IMR-90 (cell line): ENCODE data around the gene SCGB1A1. TPM values are rescaled to one million over a fixed set of nuclear protein-coding genes. Genes with fewer than 3 reads are reported as not detected.

ENCODE experiments used
- ATAC-seq: fragments of 200-7000 bp; cut with Tn5 transposase; 2 replicates; pipeline ENCODE4 v1.9.1; 2020; ENCODE audit warnings: low read depth, mild to moderate bottlenecking, moderate library complexity
- BruUV-seq: library from RNA; stranded (reverse); fragments of 400-500 nt; replicated peaks from 2 replicates; lab custom pipeline; 2021; lab: Mats Ljungman, UMichigan
- CTCF ChIA-PET: fragments of 300-600 bp; formaldehyde crosslinking; extraction: SDS; loops from one replicate; lab custom pipeline; 2021; ENCODE audit warnings: antibody characterized with exemption; lab: Yijun Ruan, JAX
- POLR2A ChIA-PET: fragments of 300-600 bp; sonication (Branson Sonifier 250); formaldehyde crosslinking; loops from one replicate; lab custom pipeline; 2022; ENCODE audit warnings: antibody characterized with exemption; ENCODE audit not compliant: unreplicated experiment; lab: Charles Lee
- DNase-seq: peaks from one replicate; pipeline ENCODE4 v3.0.0; 2013
- H2AFZ ChIP-seq: replicated peaks from 2 replicates; pipeline ENCODE3; 2013; ENCODE audit warnings: low read length, mild to moderate bottlenecking; ENCODE audit not compliant: poor library complexity
- H2AK5ac ChIP-seq: 2 replicates; pipeline ENCODE4 v1.6.1; 2013; ENCODE audit warnings: low read depth, low read length, inconsistent platforms
- H2AK9ac ChIP-seq: replicated peaks from 2 replicates; pipeline ENCODE3; 2013; ENCODE audit warnings: mild to moderate bottlenecking, low read depth, low read length, moderate library complexity; ENCODE audit not compliant: poor library complexity
- H2BK120ac ChIP-seq: 2 replicates; pipeline ENCODE4 v1.6.1; 2013; ENCODE audit warnings: low read depth, low read length, inconsistent platforms
- H2BK15ac ChIP-seq: 3 replicates; pipeline ENCODE4 v1.6.1; 2013; ENCODE audit warnings: low read depth, low read length, inconsistent platforms
- H2BK20ac ChIP-seq: 2 replicates; pipeline ENCODE4 v1.6.1; 2013; ENCODE audit warnings: low read depth, mild to moderate bottlenecking, inconsistent platforms, low read length, moderate library complexity
- H2BK5ac ChIP-seq: 2 replicates; pipeline ENCODE4 v1.6.1; 2013; ENCODE audit warnings: mild to moderate bottlenecking, low read depth, low read length, inconsistent platforms; ENCODE audit not compliant: poor library complexity, severe bottlenecking
- H3K14ac ChIP-seq: replicated peaks from 2 replicates; pipeline ENCODE4 v1.6.1; 2013; ENCODE audit warnings: low read depth, low read length, inconsistent platforms
- H3K18ac ChIP-seq: 2 replicates; pipeline ENCODE4 v1.6.1; 2013; ENCODE audit warnings: low read depth, low read length, control low read depth
- H3K23ac ChIP-seq: 2 replicates; pipeline ENCODE4 v1.6.1; 2013; ENCODE audit warnings: low read depth, low read length, inconsistent platforms
- H3K27ac ChIP-seq: 2 replicates; pipeline ENCODE4 v1.5.1; 2013; ENCODE audit warnings: mild to moderate bottlenecking, control low read depth, low read length; ENCODE audit not compliant: insufficient read depth
- H3K27me3 ChIP-seq: 2 replicates; pipeline ENCODE4 v1.6.1; 2013; ENCODE audit warnings: low read length; ENCODE audit not compliant: control insufficient read depth, insufficient read depth
- H3K36me3 ChIP-seq: 2 replicates; pipeline ENCODE4 v1.6.1; 2013; ENCODE audit warnings: low read length, mixed read lengths; ENCODE audit not compliant: control insufficient read depth, insufficient read depth
- H3K4ac ChIP-seq: 2 replicates; pipeline ENCODE4 v1.6.1; 2013; ENCODE audit warnings: low read depth, low read length, inconsistent platforms
- H3K4me1 ChIP-seq: 2 replicates; pipeline ENCODE4 v1.6.1; 2013; ENCODE audit warnings: low read length, mixed read lengths; ENCODE audit not compliant: control insufficient read depth, insufficient read depth
- H3K4me2 ChIP-seq: 2 replicates; pipeline ENCODE4 v1.6.1; 2013; ENCODE audit warnings: low read depth, mild to moderate bottlenecking, control low read depth, low read length, moderate library complexity
- H3K4me3 ChIP-seq: 2 replicates; pipeline ENCODE4 v1.5.1; 2013; ENCODE audit warnings: low read depth, mild to moderate bottlenecking, control low read depth, low read length, moderate library complexity; ENCODE audit not compliant: insufficient read depth
- H3K56ac ChIP-seq: 2 replicates; pipeline ENCODE4 v1.6.1; 2013; ENCODE audit warnings: low read length, inconsistent platforms; ENCODE audit not compliant: insufficient read depth; ENCODE audit errors: extremely low read depth
- H3K79me1 ChIP-seq, 2 experiments: 2 replicates each; pipeline ENCODE4 v1.6.1; 2013; ENCODE audit warnings: low read length in 2 of 2, inconsistent platforms in 1 of 2, low read depth in 1 of 2
- H3K9ac ChIP-seq: 2 replicates; pipeline ENCODE4 v1.6.1; 2013; ENCODE audit warnings: low read depth, low read length, control low read depth
- H3K9me1 ChIP-seq: 2 replicates; pipeline ENCODE4 v1.6.1; 2013; ENCODE audit warnings: low read length, inconsistent platforms; ENCODE audit not compliant: insufficient read depth
- H3K9me3 ChIP-seq: 2 replicates; pipeline ENCODE4 v1.6.1; 2013; ENCODE audit warnings: low read length; ENCODE audit not compliant: control insufficient read depth, insufficient read depth
- H4K20me1 ChIP-seq: 2 replicates; pipeline ENCODE4 v1.6.1; 2013; ENCODE audit warnings: low read length, inconsistent platforms; ENCODE audit not compliant: insufficient read depth
- H4K5ac ChIP-seq: 2 replicates; pipeline ENCODE4 v1.6.1; 2013; ENCODE audit warnings: mild to moderate bottlenecking, low read depth, low read length, control low read depth
- H4K8ac ChIP-seq, 2 experiments: 2 replicates each; pipeline ENCODE4 v1.6.1; 2013; ENCODE audit warnings: low read depth in 2 of 2, low read length in 2 of 2, control low read depth in 1 of 2, inconsistent platforms in 1 of 2
- H4K91ac ChIP-seq: 2 replicates; pipeline ENCODE4 v1.6.1; 2013; ENCODE audit warnings: low read depth, low read length, inconsistent platforms; ENCODE audit not compliant: insufficient read depth
- BHLHE40 ChIP-seq: fragments of 150-350 bp; IDR thresholded peaks from 2 replicates; pipeline ENCODE4 v1.6.1; 2016; ENCODE audit warnings: mild to moderate bottlenecking, low read depth, low read length
- CEBPB ChIP-seq: IDR thresholded peaks from 2 replicates; pipeline ENCODE4 v1.6.1; 2012; ENCODE audit warnings: low read depth, low read length, improper control_type of control experiment
- CHD1 ChIP-seq: IDR thresholded peaks from 2 replicates; pipeline ENCODE4 v1.6.1; 2012; ENCODE audit warnings: low read depth, low read length, improper control_type of control experiment
- MAFK ChIP-seq: IDR thresholded peaks from 2 replicates; pipeline ENCODE4 v1.6.1; 2012; ENCODE audit warnings: low read depth, low read length, improper control_type of control experiment
- MAZ ChIP-seq: IDR thresholded peaks from 2 replicates; pipeline ENCODE4 v1.6.1; 2012; ENCODE audit warnings: low read depth, mild to moderate bottlenecking, low read length, improper control_type of control experiment, moderate library complexity, borderline replicate concordance
- MXI1 ChIP-seq: IDR thresholded peaks from 2 replicates; pipeline ENCODE4 v1.6.1; 2012; ENCODE audit warnings: low read depth, mild to moderate bottlenecking, low read length, moderate library complexity, borderline replicate concordance
- NFE2L2 ChIP-seq: fragments of 150-350 bp; IDR thresholded peaks from 2 replicates; pipeline ENCODE4 v1.6.1; 2016; ENCODE audit warnings: low read depth, mild to moderate bottlenecking, low read length
- POLR2A ChIP-seq: IDR thresholded peaks from 2 replicates; pipeline ENCODE4 v1.6.1; 2012; ENCODE audit warnings: mild to moderate bottlenecking, low read depth, low read length
- RCOR1 ChIP-seq: IDR thresholded peaks from 2 replicates; pipeline ENCODE4 v1.6.1; 2012; ENCODE audit warnings: mild to moderate bottlenecking, low read length, improper control_type of control experiment; ENCODE audit not compliant: insufficient replicate concordance
- RFX5 ChIP-seq: IDR thresholded peaks from 2 replicates; pipeline ENCODE4 v1.8.0; 2012; ENCODE audit warnings: low read depth, mild to moderate bottlenecking, low read length, moderate library complexity
- SMC3 ChIP-seq: fragments of 150-350 bp; IDR thresholded peaks from 2 replicates; pipeline ENCODE4 v1.6.1; 2016; ENCODE audit warnings: low read depth, mild to moderate bottlenecking, antibody characterized with exemption, low read length, moderate library complexity
- USF2 ChIP-seq: fragments of 150-350 bp; IDR thresholded peaks from 2 replicates; pipeline ENCODE4 v1.6.1; 2017; ENCODE audit warnings: mild to moderate bottlenecking, antibody characterized with exemption, low read length, low read depth
- WGBS, 2 experiments: methylation state at CpG; one replicate each; pipeline versions ENCODE4 v1.1.5 to v1.1.7; 2013; ENCODE audit warnings: missing lambda C conversion rate in 2 of 2; ENCODE audit not compliant: insufficient read length in 1 of 2; ENCODE audit errors: extremely low coverage in 2 of 2; 5-methylcytosine and 5-hydroxymethylcytosine counted together
- dilution Hi-C: fragments of 300-500 bp; cut with HindIII; formaldehyde crosslinking; loops from one replicate; pipeline ENCODE4 v1.14.3; 2018; ENCODE audit warnings: low sequenced_read_pairs; ENCODE audit not compliant: unreplicated experiment
- in situ Hi-C: fragments of 300-500 bp; cut with MboI; formaldehyde crosslinking; loops from 3 replicates; pipeline ENCODE4 v1.14.3; 2019; ENCODE audit warnings: low sequenced_read_pairs, inconsistent platforms, mixed read lengths
- intact Hi-C: fragments of 100-400 bp; cut with micrococcal nuclease; formaldehyde crosslinking; loops from 2 replicates; pipeline ENCODE4 v1.10.0; 2022
- polyA plus RNA-seq, 3 experiments: library from polyadenylated mRNA; depleted of rRNA; stranded (reverse); fragments of >200 nt; gene quantifications; 2 replicates each; pipeline ENCODE4 v1.2.3, GENCODE V29; 2012; ENCODE audit warnings: low replicate concordance in 1 of 3
- total RNA-seq: library from RNA; depleted of rRNA; stranded (reverse); fragments of >200 nt; gene quantifications from 2 replicates; pipeline ENCODE4 v1.2.3, GENCODE V29; 2012
- TF ChIP-seq, protein P1 (sequence below): fragments of 150-350 bp; IDR thresholded peaks from 2 replicates; pipeline ENCODE4 v1.6.1; 2016; ENCODE audit warnings: low read depth, mild to moderate bottlenecking, low read length, moderate library complexity, borderline replicate concordance

SCGB1A1 gene
- total and polyA plus RNA-seq, 2 of the 4 experiments (the other 2 are of a cell fraction), result not detected

DNA sequence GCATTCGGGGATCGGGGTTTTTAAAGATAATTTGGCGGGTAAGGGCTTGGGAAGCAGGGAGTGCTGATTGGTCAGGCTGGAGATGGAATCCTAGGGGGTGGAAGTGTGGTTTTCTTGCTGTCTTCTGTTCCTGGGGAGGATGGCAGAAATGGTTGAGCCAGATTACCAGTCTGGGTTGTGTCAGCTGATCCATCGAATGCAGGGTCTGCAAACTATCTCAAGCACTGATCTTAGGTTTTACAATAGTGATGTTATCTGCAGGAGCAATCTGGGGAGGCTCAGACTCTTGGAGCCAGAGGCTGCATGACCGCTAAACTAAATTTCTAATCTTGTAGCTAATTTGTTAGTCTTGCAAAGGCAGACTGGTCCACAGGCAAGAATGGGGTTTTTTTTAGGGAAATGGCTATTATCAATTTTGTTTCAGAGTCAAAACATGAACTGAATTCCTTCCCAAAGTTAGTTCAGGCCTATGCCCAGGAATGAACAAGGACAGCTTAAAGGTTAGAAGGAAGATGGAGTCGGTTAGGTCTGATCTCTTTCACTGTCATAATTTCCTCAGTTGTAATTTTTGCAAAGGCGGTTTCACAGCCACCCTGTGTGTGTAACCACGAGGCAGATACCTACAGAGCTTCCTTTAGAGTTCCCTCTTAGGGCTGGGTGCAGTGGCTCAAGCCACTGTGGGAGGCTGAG is 10.2 kb downstream of the SCGB1A1 start (continued):
- TF ChIP-seq BHLHE40, result no peak

- ATAC-seq, result no peak
- peak overlapping the region; percentile 68 for H2AFZ ChIP-seq
- H3K4me3 ChIP-seq, result no peak overlapping the region
- ChIA-PET CTCF (interaction anchor here (1.3 kb wide), 1 partner anchor 112 kb away, joined by 3 read pairs; no protein-coding TSS in a partner anchor), POLR2A (no interaction called here)
- no peak for DNase-seq
- H4K5ac ChIP-seq, result peak overlapping the region; percentile 82
- no peaks in the 10 kb centered on the region for H3K9me3 ChIP-seq
- peaks cover 34% of the 10 kb centered on the region for H3K4me1 ChIP-seq
- BruUV-seq, result no TSS peak
- H4K91ac ChIP-seq, result peak overlapping the region; percentile 94
- peak overlapping the region; percentile 95 for H3K4ac ChIP-seq
- H2BK5ac ChIP-seq, result peak overlapping the region; percentile 87
- no peak overlapping the region for H3K4me2 ChIP-seq
- peak overlapping the region; percentile 92 for H3K27ac ChIP-seq
- H3K36me3 ChIP-seq, result no peaks in the 10 kb centered on the region
- H3K56ac ChIP-seq, result peak overlapping the region; percentile 65
- peak overlapping the region; percentile 72 for H3K14ac ChIP-seq
- dilution Hi-C loops, result no loop called here
- in situ Hi-C loops, result no loop called here
- peaks cover 28% of the 10 kb centered on the region for H3K9me1 ChIP-seq
- peak overlapping the region; percentile 71 for H2AK5ac ChIP-seq
- peak overlapping the region; percentile 54 to 79 for H4K8ac ChIP-seq
- H2AK9ac ChIP-seq, result peak overlapping the region; percentile 19
- intact Hi-C loops, result loop anchor here (2.0 kb wide), 1 partner anchor 80 kb away; no protein-coding TSS in a partner anchor
- H3K23ac ChIP-seq, result peak overlapping the region; percentile 84
- H3K27me3 ChIP-seq, result no peaks in the 10 kb centered on the region
- peak overlapping the region; percentile 89; the same call in 2 of the 3 replicates for H2BK15ac ChIP-seq
- H4K20me1 ChIP-seq, result no peaks in the 10 kb centered on the region
- peak overlapping the region; percentile 54; the same call in 1 of the 2 replicates for H3K9ac ChIP-seq
- H2BK20ac ChIP-seq, result peak overlapping the region; percentile 95
- peak overlapping the region; percentile 95 for H2BK120ac ChIP-seq
- WGBS, 2 experiments, result 44% methylated on average over 1 of the region's 3 CpGs; no CpG with 5 or more reads in 1 of the 2 experiments
- peak overlapping the region; percentile 95 for H3K18ac ChIP-seq
- peaks cover 0 to 32% of the 10 kb centered on the region in 2 experiments; a peak in 2 of 4 replicates for H3K79me1 ChIP-seq
- no peak for TF ChIP-seq MXI1
- TF ChIP-seq USF2, result no peak
- no peak for TF ChIP-seq NFE2L2
- no peak for TF ChIP-seq SMC3
- TF ChIP-seq MAZ, result no peak
- no peak for TF ChIP-seq BHLHE40
- TF ChIP-seq MAFK, result no peak
- TF ChIP-seq RFX5, result no peak
- no peak for TF ChIP-seq RCOR1
- no peak for TF ChIP-seq POLR2A
- TF ChIP-seq, protein P1, sequence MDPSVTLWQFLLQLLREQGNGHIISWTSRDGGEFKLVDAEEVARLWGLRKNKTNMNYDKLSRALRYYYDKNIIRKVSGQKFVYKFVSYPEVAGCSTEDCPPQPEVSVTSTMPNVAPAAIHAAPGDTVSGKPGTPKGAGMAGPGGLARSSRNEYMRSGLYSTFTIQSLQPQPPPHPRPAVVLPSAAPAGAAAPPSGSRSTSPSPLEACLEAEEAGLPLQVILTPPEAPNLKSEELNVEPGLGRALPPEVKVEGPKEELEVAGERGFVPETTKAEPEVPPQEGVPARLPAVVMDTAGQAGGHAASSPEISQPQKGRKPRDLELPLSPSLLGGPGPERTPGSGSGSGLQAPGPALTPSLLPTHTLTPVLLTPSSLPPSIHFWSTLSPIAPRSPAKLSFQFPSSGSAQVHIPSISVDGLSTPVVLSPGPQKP, result no peak
- TF ChIP-seq CHD1, result no peak
- no peak for TF ChIP-seq CEBPB
Observed at GRCh38 chr11:62430425-62430824, 11.6 kb downstream of the SCGB1A1 start.
